Dermis blood vessel endothelial cell (primary cell): ENCODE measurements around the gene MTHFD2L. TPM values are rescaled to one million over a fixed set of nuclear protein-coding genes. Genes with fewer than 3 reads are reported as not detected.
"Not testable (repeated sequence)": the region's sequence is repeated elsewhere in the genome, so short reads cannot be mapped to it uniquely, and the experiment has no call there.

ENCODE experiments used
- DNase-seq: peaks from one replicate; pipeline ENCODE4 v3.0.0; 2010
- total RNA-seq: library from RNA; depleted of rRNA; stranded (reverse); fragments of >200 nt; gene quantifications from 2 replicates; pipeline ENCODE4 v1.2.3, GENCODE V29; 2014

The MTHFD2L gene
- total RNA-seq: 19.8 and 33.5 TPM in 2 replicates

DNA sequence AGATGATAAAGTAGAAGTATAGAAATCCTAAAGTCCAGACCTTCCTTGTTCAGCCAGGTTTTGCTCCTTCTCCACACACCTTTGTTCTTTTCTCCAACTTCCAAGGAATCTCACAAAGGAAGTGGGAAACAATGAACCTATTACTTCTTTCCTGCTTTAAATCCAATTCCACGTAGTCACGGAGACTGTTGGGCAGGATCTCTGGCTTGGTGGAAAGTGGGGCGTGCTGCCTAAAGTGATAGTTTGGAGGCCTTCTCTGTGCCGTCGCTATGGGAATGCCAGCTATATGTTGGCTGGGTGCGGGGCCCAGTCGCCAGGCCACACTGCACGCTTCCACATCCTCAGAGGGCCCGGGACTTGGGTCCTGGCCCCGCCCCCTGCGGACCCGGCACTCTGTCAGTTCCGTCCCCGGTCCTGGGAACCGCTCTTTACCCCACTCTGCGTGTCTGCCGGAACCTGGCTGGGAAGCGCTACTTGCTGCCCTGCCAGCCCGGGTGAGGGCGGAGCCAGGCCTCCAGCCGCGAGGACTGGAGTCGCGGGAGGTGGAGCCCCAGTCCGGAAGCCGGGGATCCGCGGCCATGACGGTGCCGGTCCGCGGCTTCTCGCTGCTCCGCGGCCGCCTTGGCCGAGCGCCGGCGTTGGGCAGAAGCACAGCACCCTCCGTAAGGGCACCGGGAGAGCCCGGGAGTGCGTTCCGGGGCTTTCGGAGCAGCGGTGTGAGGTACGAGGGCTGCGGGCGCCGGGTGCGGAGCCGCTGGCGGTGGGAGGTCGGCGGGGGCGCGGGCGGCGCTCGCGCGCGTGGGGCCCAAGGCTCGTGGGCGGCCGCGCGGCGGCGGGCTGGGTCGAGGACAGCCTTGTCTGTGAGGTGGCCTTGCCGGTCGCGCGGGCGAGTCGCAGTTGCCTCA lies at the start of gene MTHFD2L:
TSS of gene MTHFD2L (plus strand) at position 558 of the 905 bp plus-strand sequence. CDS start at position 579, 21 bp downstream.
- peak; percentile 97 for DNase-seq

DNA sequence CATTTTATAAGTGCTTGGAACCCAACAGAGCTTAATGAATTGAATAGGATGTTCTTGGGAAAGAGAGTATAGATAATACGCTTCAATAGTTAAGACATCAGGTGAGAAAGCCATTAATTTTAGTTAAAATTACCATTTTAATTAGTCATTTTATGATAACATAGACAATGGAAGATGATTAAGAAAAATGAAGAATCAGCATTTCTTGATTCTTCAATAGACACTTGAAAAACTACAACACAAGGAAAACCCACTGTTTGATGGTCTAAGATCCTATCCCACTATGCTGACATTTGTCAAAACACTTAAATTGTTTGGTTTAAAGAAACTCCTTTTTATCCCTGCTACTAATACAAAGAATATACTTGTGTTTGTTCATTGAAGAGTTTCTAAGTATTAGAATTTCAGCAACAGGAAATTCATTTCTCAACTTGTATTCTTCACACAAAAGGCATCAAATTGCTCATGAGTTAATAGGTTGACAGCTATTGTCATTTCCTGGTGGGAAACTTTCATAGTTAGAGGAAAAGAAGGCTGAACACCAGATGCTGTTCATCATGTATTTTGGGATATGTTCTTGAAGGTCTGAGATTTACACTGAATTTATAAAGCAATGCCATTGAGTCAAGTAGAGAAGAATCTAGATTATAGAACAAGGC lies 49.3 kb upstream of the MTHFD2L start:
- DNase-seq: peak; percentile 65

DNA sequence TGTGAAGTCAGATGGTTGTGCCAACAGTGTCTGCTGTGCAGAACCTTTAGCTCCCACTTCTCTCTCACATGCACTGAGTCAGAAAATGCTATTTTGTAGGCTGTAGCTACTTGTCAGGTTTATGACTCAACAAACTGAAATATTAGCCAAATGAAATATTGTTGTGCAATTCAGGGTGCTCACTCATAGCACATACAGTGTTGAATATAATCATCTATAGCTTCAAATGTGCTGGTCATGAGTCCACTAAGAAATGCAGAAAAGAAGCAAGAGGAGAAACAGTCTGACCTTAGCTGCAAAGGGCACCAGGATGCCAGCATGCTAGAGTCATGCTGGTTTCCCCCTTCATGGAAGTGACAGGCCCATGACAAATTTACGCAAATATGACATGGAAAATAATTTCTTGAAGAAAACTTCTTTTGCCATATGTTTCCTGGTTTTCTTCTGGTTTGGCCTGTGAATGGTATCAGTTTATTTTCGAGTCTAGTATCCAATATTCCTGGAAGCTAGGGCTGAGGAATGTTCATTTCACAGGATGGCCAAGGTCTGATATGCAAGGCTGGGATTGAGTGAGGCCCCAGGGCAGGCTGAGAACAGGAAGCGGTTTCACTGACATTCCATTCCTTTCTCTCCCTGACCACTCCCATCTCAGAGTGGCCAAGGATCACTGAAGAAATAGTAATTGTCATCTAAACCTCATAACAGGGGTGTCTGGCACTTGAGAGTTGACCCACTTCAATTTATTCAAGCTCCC lies 48.6 kb upstream of the MTHFD2L start:
- DNase-seq: peak; percentile 95

DNA sequence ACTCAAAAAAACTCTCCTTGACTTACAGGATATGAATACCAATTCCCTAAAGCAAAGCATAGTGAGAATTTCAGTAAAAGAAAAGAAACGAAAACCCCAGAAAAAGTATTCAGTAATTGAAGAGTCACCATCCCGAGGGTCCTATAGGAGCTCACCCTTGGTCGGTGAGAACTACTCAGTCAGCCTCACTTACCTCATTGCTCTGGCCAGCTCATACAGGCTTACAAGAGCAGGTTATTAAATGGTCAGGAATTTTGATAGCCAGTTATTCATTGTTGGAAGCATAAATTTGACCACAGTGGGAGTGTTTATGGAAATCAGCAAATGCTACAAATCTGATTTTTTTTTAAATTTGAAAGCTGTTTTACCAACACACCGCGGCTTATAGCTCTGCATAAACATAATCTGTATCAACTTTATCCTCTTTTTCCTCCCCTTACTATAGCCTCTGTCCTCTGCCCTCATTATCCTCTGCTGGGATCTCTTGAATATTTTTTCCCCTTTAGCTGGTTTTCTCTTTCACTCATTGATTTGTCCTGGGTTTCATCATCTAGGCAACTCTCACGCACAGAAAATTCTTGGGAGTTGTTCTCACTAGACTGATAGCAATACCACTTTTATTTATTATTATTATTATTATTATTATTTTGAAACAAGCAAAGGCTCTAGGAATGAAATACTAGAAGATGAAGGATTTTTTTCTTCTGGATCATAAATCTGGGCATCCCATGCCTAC lies 47.9 kb upstream of the MTHFD2L start:
- DNase-seq: peak; percentile 79

DNA sequence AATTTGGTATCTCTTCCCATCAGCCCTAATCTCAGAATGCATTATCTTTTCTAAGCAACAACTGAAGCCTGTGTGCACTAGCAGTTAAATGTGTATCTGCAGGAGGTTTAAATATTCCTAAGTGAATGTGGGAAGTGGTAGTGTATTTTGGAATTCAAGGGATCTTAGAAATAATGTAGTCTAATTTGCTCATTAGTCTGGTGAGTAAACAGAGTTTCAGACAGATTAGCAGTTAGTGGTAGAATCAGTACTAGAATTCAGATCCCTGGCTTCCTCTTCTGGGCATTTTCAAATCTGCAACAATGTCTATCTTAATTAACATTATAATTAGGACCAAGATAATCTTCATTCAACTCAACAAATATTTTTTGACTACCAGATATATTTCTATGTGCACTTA lies 47.2 kb upstream of the MTHFD2L start:
- DNase-seq: no peak

GRCh38 chr4:74111306-74111975 lies 46.5 kb upstream of the MTHFD2L start:
- no peak for DNase-seq

DNA sequence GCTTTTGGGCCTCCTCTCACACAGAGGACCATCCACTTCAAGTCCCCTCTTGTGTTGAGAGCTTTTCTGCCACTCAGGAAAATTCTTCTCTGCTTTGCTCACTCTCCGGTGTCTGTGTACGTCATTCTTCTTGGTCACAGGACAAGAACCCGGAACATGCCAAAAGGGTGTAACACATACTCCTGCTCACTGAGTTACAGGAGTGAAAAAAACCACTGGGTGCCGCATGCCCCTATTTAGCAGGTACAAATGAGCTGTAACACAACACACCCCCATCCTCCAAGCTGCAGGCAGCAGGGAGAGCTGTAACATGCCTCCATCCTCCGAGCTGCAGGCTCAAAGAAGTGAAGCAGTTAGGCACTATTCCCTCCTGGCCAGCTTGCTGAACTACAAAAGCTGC lies 45.9 kb upstream of the MTHFD2L start:
- DNase-seq: no peak

DNA sequence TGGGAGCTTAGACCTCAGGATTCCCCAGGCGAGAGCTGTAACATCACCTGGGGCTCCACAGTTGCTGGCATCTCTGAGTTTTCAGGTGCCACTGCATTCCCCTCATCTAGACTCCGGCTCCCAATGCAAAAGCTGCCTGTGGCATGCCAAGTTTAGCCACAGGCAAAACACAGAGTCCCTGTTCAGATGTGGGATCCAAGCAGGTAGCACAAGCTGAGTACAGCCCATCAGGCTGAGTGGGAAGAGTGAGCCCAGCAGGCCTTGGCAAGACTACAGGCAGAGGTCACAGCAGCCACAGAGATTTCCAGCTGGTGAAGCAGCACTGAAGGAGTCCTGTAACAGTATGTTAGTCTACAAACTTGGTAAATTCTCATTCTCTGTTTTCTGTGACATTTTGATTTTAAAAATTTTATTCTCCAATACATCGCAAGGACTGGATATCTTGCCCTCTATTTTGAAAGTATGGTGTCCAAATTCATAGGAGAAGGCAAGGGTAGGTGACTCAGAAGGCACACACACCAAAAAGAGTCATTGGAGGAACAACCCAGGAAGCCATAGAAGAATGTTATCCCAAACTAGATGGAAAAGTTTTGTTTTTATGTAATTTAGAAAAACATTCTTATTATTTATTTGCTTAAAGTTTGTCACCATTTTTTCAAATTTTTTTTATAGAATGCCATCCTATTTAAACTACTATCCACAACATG lies 45.4 kb upstream of the MTHFD2L start:
- no peak for DNase-seq

DNA sequence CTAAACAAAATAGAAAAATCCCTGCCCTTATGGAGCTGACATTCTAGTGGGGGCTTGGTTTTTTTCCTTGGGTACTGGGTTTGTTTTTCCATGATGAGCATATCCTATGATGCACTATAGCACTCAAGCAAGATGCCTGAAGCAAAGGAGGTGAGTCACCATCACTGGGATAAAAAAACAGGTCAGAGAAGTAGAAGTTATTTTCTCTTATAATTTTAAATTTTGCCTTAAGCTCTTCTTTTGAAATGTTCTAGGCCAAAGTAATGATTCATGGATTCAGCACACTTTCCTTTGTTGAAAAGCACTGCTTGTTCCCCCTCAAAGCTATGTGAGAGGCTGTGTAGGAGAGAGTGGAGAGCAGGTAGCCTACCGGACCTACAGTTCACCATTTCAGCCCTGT lies 43.7 kb upstream of the MTHFD2L start:
- peak; percentile 62 for DNase-seq

DNA sequence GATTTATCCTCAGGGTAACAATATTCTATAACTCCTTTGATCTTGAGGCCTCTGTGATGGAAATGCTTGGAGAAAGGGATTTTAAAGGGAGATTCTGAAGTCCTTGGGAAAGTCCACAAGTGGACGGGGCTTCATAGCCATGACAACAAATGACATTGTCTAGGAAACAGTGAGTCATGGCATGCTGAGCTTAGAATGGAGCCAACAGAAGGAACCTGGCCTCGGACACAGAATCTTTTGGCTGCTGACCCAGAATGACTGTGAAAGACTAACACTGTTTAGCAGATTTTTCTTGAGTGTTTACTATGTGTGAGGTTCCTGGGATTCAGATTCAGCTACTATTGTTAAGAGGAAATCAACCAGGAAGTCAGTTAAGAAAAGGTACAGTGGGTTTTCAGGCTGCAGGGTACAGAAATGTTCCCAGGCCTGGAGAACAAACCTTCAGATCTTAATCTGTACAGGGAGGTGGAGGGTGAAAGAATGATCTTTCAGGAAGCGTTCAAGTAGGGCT lies 40.8 kb upstream of the MTHFD2L start:
- peak; percentile 100 for DNase-seq

DNA sequence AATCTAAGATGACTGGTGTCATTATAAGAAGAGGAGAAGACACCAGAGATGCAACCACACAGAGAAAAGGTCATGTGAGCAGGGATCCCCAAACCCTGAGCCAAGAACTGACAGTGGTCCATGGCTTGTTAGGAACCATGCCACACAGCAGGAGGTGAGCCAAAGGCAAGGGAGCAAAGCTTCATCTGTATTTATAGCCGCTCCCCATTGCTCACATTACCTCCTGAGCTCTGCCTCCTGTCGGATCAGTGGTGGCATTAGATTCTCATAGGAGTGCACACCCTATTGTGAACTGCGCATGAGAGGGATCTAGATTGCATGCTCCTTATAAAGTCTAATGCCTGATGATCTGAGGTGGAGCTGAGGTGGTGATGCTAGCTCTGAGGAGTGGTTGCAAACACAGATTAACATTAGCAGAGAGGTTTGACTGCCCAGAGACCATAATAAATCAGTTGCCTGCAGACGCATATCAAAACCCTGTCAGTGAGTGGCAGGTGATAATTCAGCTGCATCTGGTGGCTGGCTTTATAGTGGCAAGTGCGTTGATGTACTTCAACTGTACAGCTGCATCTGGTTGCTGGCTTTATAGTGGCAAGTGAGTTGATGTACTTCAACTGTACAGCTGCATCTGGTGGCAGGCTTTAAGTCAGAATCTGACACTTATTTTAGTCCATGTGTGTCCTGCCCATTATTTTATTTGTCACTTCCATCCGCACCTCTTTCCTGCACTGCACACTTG lies 39.1 kb upstream of the MTHFD2L start:
- DNase-seq: no peak

DNA sequence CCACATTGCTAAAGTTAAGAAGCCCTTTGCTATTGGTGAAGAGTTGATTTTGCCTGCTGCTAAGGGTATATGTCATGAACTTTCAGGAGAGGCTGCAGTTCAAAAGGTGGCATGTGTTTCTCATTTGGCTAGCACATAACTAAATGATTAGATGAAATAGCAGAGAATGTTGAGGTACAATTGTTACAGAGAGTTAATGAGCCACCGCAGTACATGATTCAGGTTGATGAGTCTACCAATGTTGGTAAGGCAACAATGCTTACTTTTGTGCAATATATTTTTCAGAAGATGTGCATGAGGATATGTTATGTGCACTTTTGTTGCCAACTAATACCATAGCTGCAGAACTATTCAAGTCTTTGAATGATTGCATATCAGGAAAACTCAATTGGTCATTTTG lies 37.8 kb upstream of the MTHFD2L start:
- no peak for DNase-seq

DNA sequence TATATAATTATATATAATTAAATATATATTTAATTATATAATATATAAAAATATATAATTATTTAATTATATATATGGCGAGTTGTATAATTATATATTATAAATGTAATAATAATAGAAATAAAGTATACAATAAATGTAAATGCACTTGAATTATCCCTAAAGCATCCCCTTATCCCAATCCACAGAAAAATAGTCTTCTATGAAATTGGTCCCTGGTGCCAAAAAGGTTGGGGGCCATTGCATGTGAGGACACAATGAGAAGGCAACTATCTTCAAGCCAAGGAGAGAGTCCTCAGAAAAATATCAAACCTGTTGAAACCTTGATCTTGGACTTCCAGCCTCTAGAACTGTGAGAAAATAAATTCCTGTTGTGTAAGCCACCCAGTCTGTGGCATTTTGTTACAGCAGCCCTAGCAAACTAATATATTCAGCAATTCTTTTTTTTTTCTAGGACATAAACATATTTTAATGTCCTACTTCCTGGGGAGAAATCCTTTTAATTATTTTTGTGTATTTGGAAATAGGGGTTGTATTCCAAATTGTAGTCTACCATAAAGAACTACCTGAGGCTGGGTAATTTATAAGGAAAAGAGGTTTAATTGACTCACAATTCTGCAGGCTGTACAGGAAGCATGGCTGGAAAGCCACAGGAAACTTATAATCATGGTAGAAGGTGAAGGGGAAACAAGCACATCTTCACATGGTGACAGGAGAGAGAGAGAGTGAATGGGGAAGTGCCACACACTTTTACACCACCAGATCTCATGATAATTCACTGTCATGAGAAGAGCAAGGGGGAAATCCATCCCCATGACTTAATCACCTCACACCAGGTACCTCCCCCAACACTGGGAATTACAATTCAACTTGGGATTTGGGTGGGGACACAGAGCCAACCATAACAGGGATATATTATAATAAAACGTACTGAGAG lies 36.0 kb upstream of the MTHFD2L start:
- DNase-seq: no peak

GRCh38 chr4:74123065-74123728 lies 34.7 kb upstream of the MTHFD2L start:
- no peak for DNase-seq

DNA sequence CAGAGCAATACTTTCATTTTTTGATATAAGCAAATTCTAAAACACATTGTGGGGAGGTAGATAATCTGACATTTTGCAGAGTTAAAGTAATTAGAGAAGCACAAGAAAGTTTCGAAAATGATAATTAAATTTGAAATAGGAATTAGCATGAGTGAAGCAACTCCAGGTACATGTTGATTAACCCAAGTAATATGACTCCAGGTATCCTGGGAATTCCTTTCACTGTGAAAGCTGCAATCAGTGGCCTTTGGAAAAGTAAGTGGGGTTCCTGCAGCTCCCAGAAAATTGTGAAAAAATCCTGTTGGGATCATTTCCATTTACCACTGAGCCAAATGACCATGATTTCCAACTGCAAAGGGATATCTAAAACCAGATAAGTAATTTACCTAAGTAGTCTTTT lies 32.9 kb upstream of the MTHFD2L start:
- no peak for DNase-seq

DNA sequence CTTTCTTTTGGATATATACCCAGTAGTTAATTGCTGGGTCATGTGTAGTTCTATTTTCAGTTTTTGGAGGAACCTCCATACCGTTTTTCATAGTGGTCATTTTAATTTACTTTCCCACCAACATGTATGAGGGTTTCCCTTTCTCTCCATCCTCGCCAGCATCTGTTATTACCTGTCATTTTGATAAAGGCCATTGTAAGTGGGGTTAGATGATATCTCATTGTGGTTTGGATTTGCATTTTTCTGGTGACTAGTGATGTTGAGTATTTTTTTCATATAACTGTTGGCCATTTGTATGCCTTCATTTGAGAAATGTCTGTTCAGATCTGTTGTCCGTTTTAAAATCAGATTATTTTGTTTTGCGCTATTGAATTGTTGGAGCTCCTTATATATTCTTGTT lies 30.2 kb upstream of the MTHFD2L start:
- no peak for DNase-seq

DNA sequence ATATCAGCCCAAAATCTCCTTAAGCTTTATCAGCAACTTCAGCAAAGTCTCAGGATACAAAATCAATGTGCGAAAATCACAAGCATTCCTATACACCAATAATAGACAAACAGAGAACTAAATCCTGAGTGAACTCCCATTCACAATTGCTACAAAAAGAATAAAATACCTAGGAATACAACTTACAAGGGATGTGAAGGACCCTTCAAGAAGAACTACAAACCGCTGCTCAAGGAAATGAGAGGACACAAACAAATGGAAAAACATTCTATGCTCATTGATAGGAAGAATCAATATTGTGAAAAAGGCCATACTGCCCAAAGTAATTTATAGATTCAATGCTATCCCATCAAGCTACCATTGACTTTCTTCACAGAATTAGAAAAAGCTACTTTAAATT lies 27.1 kb upstream of the MTHFD2L start:
- DNase-seq: not testable (repeated sequence)

GRCh38 chr4:74132188-74132587 lies 25.7 kb upstream of the MTHFD2L start:
- DNase-seq: not testable (repeated sequence)

DNA sequence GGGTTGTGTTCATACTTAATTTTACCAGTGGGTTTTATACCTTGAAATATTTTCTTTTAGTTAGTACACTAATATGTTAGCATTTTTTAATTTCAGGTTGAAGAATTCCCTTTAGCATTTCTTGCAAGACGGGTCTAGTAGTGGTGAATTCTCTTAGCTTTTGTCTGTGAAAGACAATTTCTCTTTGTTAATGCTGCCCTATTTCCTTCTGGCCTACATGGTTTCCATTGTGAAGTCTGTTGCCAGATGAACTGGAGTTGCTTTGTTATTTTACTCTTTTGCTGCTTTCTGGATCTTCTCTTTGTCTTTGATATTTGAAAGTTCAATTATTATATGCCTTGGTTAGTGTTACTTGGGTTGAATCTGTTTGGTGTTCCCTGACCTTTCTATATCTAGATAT lies 25.0 kb upstream of the MTHFD2L start:
- DNase-seq: no peak
